Astrocyte of the spinal cord (primary cell): ENCODE results near the gene ACE2.

Source experiments
- DNase-seq: peaks from one replicate; pipeline ENCODE4 v3.0.0; 2011; ENCODE audit warnings: low read depth, low spot score
- H3K4me3 ChIP-seq: 2 replicates; pipeline ENCODE4 v1.5.1; 2011; ENCODE audit warnings: low read depth, mild to moderate bottlenecking, low read length, moderate library complexity
- CTCF ChIP-seq: IDR thresholded peaks from 2 replicates; pipeline ENCODE4 v1.5.1; 2012; ENCODE audit warnings: low read depth, mild to moderate bottlenecking, low read length, inconsistent platforms
- in situ Hi-C: cut with HindIII; loops from 2 replicates; pipeline ENCODE4 v1.10.0; 2017; ENCODE audit warnings: low sequenced_read_pairs

The ACE2 gene

GRCh38 chrX:15549189-15550012 lies 51.4 kb downstream of the ACE2 start:
- DNase-seq: no peak
- no peak overlapping the region for H3K4me3 ChIP-seq
- in situ Hi-C loops: no loop called here
- no peak for TF ChIP-seq CTCF

- TF ChIP-seq CTCF: no peak
- DNase-seq: no peak
- in situ Hi-C loops: no loop called here
- no peak overlapping the region for H3K4me3 ChIP-seq
Measured at GRCh38 chrX:15547356-15547755, 53.4 kb downstream of the ACE2 start.

- H3K4me3 ChIP-seq: no peak overlapping the region
- no peak for TF ChIP-seq CTCF
- in situ Hi-C loops: no loop called here
- DNase-seq: no peak
Measured at GRCh38 chrX:15546745-15547144, 54.0 kb downstream of the ACE2 start.

- no peak for DNase-seq
- in situ Hi-C loops: no loop called here
- TF ChIP-seq CTCF: no peak
- no peak overlapping the region for H3K4me3 ChIP-seq
Measured at GRCh38 chrX:15530318-15530717, 70.4 kb downstream of the ACE2 start.

GRCh38 chrX:15529165-15529564 lies 71.6 kb downstream of the ACE2 start:
- TF ChIP-seq CTCF: no peak
- no peak overlapping the region for H3K4me3 ChIP-seq
- DNase-seq: no peak
- in situ Hi-C loops: no loop called here

- DNase-seq: no peak
- in situ Hi-C loops: no loop called here
- no peak for TF ChIP-seq CTCF
- H3K4me3 ChIP-seq: no peak overlapping the region
Measured at GRCh38 chrX:15525664-15526416, 74.9 kb downstream of the ACE2 start.
